Endometrium (tissue), 2 donors: ENCODE data around the gene BAIAP2L1.
"Not testable (repeated sequence)": the region's sequence is repeated elsewhere in the genome, so short reads cannot be mapped to it uniquely, and the experiment has no call there.

Source experiments
- FAIRE-seq: peaks from 2 replicates; lab custom pipeline; 2012; peaks lifted over from hg19 to GRCh38; lab: Jason Lieb, UNC
- donor health status: control.
- donor health status: control.

BAIAP2L1 gene

DNA sequence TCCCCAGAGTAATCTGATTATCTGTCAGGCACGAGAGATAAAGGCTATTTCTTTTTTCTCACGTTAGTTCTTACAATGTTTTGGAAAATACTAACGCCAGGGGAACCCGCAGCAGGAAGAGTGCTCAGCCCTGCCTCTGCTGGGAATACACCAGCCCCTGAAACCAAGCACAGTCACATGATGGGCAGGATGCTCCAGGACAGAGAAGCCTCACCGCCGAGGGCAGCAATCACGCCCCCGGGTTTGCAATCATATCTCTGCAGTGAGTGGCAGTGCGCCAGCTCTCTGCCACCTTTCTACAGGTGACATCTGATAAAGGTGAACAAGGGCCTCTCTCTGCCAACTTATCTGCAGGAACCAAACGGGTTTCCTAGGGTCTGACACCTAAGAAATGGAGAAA, 79.6 kb downstream of the BAIAP2L1 start:
- no peak for FAIRE-seq

DNA sequence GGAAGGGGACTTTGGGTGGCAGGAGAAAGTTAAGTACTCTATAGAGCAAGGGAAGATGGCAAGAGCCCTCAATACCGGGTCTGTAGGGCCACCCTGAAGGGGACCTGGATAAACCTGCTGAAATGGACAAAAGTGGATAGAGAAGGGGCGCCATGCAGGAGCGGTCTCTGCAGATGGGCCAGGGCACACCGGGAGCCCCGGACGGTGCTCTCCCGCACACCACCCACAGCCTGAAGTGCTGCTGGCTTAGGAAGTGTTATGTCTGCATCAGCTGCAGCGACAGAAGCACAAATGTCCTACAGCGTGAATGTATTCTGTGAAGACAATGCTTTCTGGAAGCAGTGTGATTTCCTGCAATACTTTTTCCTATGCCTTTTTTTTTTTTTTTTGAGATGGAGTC, 81.7 kb downstream of the BAIAP2L1 start:
- FAIRE-seq: no peak

DNA sequence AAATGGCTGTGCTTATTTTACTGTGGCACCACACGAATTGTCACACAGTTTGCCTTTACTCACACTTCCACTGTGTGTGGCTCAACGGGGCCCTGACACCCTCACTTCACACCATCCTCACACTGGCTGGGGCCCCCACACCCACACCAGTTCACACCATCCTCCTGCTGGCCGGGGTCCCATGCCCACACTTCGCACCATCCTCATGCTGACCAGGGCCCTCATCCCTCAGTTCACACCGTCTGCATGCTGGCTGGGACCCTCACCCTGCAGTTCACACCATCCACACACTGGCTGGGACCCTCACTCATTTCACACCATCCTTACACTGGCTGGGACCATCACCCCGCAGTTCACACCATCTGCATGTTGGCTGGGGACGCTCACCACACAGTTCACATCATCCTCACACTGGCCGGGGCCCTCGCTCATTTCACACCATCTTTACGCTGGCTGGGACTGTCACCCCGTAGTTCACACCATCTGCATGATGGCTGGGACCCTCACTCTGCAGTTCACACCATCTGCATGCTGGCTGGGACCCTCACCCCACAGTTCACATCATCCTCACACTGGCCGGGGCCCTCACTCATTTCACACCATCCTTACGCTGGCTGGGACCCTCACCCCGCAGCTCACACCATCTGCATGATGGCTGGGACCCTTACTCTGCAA, 83.4 kb downstream of the BAIAP2L1 start:
- FAIRE-seq: no peak

DNA sequence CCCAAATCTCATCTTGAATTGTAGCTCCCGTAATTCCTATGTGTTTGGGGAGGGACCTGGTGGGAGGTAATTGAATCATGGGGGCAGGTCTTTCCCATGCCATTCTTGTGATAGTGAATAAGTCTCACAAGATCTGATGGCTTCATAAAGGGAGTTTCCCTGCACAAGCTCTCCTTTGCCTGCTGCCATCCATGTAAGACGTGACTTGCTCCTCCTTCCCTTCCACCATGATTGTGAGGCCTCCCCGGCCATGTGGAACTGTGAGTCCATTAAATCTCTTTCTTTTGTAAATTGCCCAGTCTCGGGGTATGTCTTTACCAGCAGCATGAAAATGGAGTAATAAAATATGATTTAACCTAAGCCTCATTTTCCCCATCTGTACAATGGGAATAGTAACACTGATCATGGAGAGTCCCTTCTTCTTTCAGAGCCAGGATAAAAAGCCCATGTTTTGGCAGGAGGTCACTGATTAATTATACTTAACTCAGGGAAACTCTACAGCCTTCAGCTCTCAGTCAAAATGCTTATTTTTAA, 84.8 kb downstream of the BAIAP2L1 start:
- not testable (repeated sequence) for FAIRE-seq

DNA sequence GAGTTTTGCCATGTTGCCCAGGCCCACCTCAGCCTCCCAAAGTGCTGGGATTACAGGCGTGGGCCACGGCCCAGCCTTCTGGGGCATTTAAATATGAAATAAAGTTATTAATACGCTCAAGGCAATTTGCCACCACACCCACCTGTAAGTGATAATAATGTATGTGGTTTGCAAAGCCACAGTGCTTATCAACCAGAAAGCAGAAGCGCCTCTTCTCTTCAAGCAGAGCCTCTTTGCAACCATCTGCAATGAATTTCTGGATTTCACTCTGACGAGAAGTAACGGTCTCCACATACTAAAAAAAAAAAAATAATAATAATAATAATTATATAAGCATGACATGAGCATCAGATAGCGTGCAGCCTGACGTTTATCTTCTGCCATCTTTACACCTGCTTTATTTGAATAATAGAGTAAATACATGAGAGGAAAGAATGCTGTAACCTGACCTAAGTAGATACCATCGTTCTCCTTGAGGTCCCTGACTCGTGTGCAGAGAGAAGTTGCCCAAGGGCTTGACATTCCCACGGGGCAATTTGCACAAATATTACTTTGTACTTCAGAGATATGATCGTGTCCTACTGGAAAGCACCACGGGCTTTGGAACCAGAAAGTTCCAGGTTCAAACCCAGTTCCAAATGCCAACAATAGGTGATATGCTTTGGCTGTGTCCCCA, 85.4 kb downstream of the BAIAP2L1 start:
- FAIRE-seq: no peak

DNA sequence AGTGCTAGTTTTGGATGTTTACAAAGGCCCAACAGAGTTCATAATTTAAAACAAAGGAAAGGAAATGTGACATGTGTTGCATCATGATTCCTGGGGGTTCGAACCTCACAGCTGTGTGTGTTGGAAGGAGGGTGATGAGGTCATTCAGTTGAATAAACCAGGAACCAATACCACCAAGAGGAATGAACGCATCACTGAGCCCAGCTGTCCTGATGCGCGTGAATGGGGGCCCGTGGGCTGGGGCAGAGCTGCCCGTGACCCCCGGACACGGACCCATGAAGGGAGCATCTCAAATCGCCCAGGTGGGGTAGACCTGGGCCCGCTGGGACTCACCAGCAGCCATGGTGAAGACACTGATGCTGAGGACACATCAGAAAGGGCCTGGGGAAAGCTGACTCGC, 86.4 kb downstream of the BAIAP2L1 start:
- no peak for FAIRE-seq

DNA sequence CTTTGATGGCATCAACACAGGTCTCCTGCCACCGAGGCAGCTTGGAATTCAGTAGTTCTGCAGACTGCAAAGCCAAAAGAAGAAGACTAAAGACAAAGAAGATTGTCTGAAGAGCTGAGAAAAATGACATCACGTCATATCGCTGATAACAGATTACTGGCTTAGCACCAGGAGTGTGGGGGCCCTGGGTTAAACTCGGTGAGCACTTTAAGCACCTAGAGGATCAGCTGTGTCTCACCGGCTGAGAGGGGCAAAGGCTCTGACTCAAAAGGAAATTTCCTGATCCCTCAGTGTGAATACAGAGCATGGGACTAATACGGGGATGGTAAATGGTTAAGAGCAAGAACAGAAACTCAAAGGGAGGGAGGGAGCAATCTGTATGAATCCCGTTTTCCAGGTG, 88.7 kb downstream of the BAIAP2L1 start:
- FAIRE-seq: no peak

DNA sequence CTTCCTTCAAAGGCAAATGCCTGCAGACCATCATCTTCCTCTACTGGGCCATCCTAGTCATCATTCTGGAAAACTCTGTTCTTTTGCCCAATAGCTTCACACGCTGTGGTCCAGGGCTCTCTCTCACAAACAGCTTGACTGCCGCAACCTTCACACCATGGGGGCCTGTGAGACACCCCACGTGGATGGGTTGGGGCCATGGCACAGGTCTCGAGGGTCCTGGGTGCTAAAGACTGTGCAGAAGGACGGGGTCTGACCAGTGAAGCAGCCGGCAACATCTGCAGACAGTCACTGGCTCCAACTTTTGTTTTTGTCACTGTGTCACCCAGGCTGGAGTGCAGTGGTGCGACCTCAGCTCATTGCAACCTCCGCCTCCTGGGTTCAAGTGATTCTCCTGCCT, 91.3 kb downstream of the BAIAP2L1 start:
- no peak for FAIRE-seq

DNA sequence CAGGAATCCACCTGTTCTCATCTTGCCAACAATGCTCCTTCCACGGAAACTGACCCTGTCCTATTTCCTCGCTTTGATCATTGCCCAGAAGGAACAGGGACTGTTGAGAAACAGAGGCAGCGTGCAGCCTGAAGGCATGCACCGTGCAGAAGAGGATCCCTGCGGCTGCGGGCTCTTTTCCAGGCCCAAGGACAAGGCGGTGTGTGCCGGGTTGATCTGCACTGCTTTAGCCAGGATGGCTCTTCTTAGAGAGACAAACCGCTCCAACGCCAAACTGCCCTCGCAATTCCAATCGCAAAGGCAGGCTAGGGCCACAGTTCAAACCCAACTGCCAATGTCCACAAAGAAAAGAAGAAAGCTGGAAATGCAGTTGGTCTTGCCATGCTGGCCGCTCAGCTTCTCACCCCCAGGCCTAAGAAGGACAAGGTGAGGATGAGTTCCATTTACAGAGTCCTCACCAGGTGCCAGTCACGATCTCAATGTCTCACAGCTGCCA, 92.9 kb downstream of the BAIAP2L1 start:
- no peak for FAIRE-seq

DNA sequence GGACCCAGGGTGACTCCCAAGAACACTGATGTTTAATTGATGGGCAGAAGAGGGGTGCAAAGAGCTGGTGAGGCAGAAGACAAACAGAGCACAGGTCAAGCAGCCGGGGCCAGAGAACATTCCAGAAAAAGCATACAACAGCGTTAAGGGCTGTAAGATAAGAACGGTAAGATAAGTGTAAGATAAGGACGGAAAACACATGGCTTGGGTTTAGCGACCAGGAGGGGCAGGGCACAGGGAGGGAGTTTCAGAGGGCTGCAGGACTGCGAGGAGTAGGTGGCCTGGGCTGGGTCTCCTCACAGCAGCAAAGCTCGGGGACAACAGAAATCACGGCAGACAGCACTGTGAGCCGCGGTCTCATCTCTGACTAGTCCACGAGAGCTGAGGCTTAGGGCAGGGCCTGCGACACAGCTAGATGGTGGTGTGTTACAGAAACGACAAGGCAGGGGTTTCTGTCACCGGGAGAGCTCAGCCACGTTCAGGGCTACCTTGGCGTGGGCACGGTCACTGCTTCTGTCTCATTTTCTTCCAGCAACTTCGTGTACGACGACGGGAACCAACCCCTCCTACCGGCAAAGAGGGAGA, 94.8 kb downstream of the BAIAP2L1 start:
- FAIRE-seq: no peak

DNA sequence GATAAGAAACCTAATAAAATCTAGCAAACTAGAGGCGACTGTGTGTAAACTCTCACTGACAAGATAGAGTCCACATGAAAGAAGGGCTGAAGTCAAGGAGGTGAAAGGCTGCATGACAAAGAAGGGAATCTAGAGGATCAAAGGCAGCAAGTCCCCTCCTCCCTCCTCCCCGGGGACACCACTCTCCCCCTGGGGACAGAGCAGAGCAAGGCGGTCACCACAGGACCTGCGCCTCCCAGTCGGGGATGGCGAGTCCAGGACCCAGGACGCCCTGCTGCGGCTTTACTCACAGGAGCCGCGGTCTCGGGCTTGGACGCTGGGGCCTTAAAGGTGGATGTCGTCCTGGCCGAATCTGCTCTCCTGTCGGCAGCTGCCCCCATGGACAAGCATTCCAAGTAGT, 97.0 kb downstream of the BAIAP2L1 start:
- no peak for FAIRE-seq

DNA sequence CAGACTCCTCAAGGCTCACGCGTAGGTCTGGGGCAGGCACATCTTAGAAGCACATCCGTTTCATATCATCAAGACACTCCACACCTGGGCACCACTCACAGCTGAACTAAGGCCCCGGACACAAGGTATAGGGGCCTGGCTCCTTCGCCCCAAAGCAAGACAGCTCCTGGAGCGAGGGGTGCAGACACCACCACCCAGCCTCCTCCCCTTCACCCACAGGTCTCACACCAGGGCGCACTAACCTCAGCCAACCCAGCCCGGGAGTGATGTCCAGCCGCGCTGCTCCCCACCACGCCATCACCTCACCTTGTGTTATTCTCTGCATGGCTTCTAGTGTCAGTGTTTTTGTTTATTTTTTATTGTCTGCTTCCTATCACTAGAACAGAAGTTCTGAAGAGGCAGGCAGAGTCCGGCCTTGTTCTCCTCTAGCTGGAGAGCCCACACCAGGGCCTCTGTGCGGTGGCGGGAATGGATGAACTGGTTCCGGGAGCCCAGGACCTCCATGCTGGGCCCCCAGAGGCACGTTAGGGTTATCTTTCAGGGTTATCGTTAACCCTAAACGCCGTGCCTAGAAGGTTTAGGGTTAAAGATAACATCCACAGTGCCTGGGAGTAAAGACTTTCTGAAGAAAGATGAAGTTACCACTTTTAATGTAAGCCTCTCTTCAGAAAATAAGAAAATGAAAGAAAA, 97.6 kb downstream of the BAIAP2L1 start:
- FAIRE-seq: no peak

DNA sequence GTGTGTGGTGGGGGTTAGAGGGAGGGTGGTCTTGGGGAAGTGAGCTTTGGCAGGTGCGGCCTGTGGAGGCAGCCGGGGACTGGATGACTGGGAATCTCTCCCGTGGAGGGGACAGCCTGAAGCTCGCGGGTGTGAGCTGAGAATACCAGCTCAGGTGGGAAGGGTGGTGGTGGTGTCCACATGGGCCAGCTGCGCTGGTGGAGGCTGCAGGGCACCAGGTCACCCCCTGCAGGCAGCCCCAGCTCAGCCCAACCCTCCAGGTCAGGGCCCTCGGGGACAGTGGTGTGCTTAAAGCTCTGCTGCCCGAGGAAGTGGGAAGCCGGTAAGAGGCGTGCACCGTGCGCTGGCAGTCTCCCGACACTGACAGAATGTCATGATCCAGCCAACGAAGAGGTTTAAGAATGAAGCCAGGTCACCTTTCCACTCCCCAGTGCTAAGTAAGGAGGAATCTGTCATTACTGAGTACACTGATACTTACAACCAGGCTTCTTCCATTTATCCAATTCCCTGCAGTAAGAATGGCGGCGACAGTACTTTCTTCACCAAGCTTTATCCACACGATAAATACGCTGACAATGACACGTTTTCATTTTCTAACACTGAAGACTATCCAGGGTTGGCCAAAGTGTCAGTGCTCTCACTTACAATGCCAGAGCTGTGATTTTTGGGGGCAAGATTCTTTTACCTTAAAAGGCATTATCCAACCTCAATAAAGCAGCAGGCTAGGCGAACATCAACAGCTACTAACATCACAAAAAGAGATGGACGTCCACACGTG, 99.0 kb downstream of the BAIAP2L1 start:
- no peak for FAIRE-seq

DNA sequence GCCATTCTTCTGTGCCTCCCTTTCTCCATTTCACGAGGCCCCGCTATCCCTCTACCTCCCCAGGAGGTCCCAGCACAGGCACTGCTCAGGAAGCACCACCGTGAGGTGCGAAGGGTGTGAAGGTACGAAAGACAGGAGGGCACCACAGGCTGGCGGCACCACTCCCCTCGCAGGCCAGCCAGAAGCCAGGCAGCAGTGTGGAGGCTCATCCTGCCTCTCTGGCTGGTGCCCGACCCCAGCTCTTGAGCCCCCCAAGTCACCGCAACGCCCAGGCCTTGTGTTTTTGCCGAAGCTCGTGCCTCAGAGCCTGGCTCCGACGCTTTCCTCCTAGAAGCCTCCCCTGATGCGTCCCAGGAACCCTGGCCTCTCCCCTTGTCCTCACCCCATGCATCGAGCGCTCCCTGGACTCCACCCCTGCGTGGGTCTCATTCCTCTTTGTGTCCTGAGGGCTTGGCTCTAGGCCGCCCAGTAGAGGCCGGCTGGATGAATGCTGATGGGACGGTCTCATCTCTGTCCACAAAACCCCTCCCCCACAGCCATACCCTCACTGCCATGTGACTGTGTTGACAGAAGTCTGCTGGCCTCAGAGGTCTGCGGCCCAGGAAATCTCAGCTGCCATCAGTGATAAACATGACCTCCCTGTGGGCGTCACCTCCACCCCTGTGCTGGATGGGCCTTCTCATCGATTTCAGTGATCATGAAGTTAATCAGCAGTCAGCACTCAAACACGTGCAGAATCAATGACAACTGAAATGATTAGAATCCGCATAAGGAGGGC, 100.1 kb downstream of the BAIAP2L1 start:
- no peak for FAIRE-seq

DNA sequence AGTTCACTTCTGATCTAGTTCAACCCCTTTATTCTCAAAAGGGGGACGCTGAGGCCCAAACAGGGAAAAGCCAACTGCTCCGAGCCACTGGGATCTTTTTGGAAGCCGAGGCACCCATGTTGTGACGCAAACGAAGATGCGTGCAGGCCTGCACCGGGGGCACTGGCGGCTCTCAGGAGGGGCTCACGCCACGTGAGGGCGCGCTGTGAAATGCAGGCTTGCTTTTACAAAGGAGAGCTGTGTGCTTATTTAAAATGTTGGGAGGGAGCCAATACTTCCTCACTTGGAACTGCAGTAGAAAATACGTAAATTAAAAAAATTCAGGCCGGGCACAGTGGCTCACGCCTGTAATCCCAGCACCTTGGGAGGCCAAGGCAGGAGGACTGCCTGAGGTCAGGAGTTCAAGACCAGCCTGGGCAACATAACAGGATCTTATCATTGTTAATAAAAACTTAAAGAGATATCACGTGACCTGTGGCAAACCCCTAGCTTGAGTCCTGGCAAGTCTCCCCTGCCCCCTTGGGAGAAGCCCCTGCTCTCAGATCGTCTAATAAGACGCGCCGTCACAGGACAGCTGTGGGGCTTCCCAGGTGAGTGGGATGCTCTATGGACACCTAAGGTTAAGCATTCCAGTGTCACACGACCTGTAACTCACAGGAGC, 103.1 kb downstream of the BAIAP2L1 start:
- no peak for FAIRE-seq

DNA sequence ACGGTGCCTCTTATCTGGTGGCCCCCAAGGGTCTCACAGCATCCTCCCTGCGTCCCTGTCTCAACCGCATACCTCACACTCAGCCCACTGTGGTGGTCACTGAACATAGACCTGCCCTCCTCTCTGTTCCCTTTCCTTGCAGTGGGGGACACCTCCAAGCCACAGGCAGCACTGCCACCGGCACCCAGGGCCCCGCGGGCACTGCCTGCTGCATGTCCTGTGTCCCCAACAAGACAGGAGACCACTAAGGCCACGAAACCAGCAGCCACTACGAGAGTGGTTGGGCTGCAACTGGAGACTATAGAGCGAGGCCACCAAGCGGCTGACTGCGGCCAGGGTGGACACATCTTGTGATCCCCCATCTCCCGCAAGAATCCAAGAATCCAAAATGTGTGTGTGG, 104.1 kb downstream of the BAIAP2L1 start:
- no peak for FAIRE-seq

DNA sequence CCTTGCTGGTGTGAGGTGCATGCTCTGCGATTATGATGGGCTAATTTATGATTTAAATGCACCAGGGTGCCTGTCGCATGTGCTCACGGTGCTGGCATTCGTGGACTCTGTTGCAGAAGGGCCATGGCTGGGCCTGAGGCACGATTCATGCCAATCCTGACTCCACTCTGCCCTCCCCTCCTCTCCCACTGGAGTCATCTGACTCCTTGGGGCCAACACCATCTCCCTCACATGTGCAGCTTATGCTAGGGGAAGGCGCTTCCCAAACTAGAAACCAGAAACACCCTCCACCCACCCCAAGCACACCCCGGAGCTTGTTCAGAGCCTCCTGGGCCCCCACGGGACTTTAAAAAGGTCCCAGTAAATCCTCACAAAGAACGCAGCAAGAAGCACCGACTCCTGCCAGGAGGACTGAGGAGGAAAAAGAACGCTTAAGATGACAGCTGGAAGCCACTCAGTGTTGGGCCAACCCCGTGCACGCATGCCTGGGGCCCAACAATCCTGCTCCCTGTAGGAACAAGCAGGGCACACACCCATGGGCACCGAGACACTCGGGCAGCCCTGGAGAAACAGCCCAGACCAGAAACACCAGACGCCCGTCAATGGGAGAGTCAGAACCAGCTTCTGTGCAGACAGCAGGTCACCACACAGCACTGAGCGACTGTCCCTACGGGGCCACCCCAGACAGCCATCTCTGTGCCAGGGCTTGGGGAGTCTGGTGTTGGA, 105.3 kb downstream of the BAIAP2L1 start:
- FAIRE-seq: no peak

DNA sequence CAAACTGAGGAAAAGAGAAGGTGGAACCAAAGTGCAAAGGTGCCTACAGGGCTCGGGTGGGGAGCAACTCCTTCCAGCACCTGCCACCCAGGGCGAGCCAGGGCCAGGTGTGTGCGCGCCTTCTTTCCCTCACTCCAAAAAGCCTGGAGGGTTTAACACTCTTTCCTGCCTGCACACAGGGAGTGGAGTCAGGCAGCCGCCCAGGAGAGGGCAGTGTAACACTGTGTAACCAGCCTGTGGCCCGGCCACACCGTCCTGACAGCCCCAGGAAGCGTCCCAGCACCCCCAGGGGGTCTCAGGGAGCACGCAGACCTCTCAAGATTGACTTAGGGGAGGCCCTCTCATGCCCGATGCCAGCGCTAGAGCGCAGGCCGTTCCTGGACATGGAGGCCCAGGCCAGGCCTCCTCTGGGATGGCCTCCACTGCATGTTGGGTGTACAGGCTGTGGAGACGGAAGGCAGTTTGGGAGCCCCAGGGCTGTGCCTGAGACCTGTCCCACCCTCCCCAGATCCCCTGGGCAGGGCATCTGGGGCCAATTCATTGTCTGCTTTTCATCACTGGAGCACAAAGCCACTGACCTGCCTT, 106.0 kb downstream of the BAIAP2L1 start:
- FAIRE-seq: no peak

DNA sequence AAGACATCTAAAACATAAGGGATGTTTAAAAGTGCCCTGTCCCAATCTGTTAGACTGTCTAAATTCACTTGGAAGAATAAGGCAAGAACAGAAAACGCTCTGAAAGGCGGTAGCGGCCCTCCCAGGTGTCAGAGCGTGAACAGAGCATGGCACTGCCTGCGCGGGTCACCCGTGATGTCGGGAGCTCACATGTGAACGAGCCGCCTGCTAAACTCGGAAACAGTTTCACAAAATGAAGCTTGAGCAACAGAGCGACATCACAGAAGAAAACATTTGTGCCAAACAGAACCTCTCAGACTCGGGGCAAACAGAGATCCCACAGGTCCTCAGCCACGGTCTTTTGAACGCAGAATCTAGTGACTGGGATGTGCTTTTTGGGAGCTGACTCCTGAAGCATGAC, 106.6 kb downstream of the BAIAP2L1 start:
- FAIRE-seq: no peak
